ENCODE data around the gene NDE1. TPM values are rescaled to one million over a fixed set of nuclear protein-coding genes. Genes with fewer than 3 reads are reported as not detected.

Gene NDE1
- total RNA-seq, 1 donor from 2014 or later = 12.4 TPM

DNA sequence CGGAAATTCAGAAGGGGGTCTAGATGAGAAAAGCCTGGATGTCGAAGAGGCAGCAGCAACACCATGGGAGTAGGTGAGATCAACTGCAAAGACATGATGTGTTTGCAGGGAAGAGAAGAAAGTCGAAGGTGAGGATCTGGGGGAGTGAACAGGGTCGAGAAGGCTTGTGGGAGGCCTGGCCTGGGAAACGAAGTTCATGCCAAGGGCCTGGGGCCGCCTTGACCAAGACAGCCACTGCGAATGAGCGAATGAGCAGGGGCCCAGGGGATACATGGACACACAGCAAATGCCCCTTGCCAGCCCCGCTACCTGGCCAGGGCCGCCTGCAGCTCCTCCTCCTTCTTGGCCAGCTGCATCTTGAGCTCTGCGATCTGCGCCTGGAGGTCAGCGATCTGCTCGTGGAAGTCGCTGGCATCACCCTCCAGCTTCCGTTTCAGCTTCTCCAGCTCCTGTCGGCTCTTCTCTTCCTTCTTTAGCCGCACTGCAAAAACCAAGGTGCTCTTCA lies 87.1 kb downstream of the NDE1 start:
- no peak for DNase-seq
- no peak overlapping the region for H3K4me3 Mint-ChIP-seq (ENCODE audit: unreplicated experiment)
- no peak overlapping the region for H3K27ac Mint-ChIP-seq (ENCODE audit: unreplicated experiment)
- TF ChIP-seq, protein P1, sequence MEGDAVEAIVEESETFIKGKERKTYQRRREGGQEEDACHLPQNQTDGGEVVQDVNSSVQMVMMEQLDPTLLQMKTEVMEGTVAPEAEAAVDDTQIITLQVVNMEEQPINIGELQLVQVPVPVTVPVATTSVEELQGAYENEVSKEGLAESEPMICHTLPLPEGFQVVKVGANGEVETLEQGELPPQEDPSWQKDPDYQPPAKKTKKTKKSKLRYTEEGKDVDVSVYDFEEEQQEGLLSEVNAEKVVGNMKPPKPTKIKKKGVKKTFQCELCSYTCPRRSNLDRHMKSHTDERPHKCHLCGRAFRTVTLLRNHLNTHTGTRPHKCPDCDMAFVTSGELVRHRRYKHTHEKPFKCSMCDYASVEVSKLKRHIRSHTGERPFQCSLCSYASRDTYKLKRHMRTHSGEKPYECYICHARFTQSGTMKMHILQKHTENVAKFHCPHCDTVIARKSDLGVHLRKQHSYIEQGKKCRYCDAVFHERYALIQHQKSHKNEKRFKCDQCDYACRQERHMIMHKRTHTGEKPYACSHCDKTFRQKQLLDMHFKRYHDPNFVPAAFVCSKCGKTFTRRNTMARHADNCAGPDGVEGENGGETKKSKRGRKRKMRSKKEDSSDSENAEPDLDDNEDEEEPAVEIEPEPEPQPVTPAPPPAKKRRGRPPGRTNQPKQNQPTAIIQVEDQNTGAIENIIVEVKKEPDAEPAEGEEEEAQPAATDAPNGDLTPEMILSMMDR (IDR thresholded peaks at IDR 0.05; ENCODE audit: partially characterized antibody, unreplicated experiment) = no peak
- no peaks in the 10 kb centered on the region for H3K4me1 Mint-ChIP-seq (ENCODE audit: low read depth, unreplicated experiment)
- H3K27me3 Mint-ChIP-seq (ENCODE audit: unreplicated experiment) = no peaks in the 10 kb centered on the region
- H3K36me3 Mint-ChIP-seq (ENCODE audit: unreplicated experiment) = no peaks in the 10 kb centered on the region
- no peaks in the 10 kb centered on the region for H3K9me3 Mint-ChIP-seq (ENCODE audit: unreplicated experiment)

DNA sequence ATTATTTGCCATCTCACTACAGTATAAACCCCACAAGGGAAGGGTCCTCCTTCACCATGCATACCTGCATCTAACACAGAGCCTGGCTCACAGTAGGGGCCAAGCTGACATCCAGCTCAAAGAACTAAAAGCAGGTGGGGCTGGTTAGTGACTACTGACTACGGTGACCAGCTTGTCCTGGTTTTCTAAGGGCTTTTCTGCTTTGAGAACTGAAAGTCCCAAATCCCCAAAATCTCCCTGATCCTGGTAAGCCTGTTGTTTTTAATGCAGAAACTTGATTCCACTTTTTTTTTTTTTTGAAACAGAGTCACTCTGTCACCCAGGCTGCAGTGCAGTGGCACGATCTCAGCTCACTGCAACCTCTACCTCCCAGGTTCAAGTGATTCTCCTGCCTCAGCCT lies 89.4 kb downstream of the NDE1 start:
- Mint-ChIP-seq H3K4me3 (ENCODE audit: unreplicated experiment) (no peak overlapping the region), H3K36me3 (ENCODE audit: unreplicated experiment) (no peaks in the 10 kb centered on the region), H3K9me3 (ENCODE audit: unreplicated experiment) (no peaks in the 10 kb centered on the region), H3K4me1 (ENCODE audit: low read depth, unreplicated experiment) (no peaks in the 10 kb centered on the region), H3K27ac (ENCODE audit: unreplicated experiment) (no peak overlapping the region), H3K27me3 (ENCODE audit: unreplicated experiment) (no peaks in the 10 kb centered on the region)
- TF ChIP-seq, protein P1 (IDR thresholded peaks at IDR 0.05; ENCODE audit: partially characterized antibody, unreplicated experiment) = no peak
- DNase-seq = no peak

GRCh38 chr16:15739950-15740349 lies 89.9 kb downstream of the NDE1 start:
- DNase-seq = no peak
- no peaks in the 10 kb centered on the region for H3K4me1 Mint-ChIP-seq (ENCODE audit: low read depth, unreplicated experiment)
- no peaks in the 10 kb centered on the region for H3K36me3 Mint-ChIP-seq (ENCODE audit: unreplicated experiment)
- no peak overlapping the region for H3K27ac Mint-ChIP-seq (ENCODE audit: unreplicated experiment)
- no peaks in the 10 kb centered on the region for H3K9me3 Mint-ChIP-seq (ENCODE audit: unreplicated experiment)
- TF ChIP-seq, protein P1 (IDR thresholded peaks at IDR 0.05; ENCODE audit: partially characterized antibody, unreplicated experiment) = no peak
- no peaks in the 10 kb centered on the region for H3K27me3 Mint-ChIP-seq (ENCODE audit: unreplicated experiment)
- H3K4me3 Mint-ChIP-seq (ENCODE audit: unreplicated experiment) = no peak overlapping the region

GRCh38 chr16:15741207-15741871 lies 91.3 kb downstream of the NDE1 start:
- Mint-ChIP-seq H3K36me3 (ENCODE audit: unreplicated experiment) (no peaks in the 10 kb centered on the region), H3K27ac (ENCODE audit: unreplicated experiment) (no peak overlapping the region), H3K27me3 (ENCODE audit: unreplicated experiment) (no peaks in the 10 kb centered on the region), H3K4me1 (ENCODE audit: low read depth, unreplicated experiment) (no peaks in the 10 kb centered on the region), H3K9me3 (ENCODE audit: unreplicated experiment) (no peaks in the 10 kb centered on the region), H3K4me3 (ENCODE audit: unreplicated experiment) (no peak overlapping the region)
- TF ChIP-seq, protein P1 (IDR thresholded peaks at IDR 0.05; ENCODE audit: partially characterized antibody, unreplicated experiment) = no peak
- DNase-seq = no peak

- Mint-ChIP-seq H3K9me3 (ENCODE audit: unreplicated experiment) (peaks cover 2% of the 10 kb centered on the region), H3K27ac (ENCODE audit: unreplicated experiment) (no peak overlapping the region), H3K27me3 (ENCODE audit: unreplicated experiment) (no peaks in the 10 kb centered on the region), H3K4me1 (ENCODE audit: low read depth, unreplicated experiment) (no peaks in the 10 kb centered on the region), H3K36me3 (ENCODE audit: unreplicated experiment) (no peaks in the 10 kb centered on the region), H3K4me3 (ENCODE audit: unreplicated experiment) (no peak overlapping the region)
- TF ChIP-seq, protein P1 (IDR thresholded peaks at IDR 0.05; ENCODE audit: partially characterized antibody, unreplicated experiment) = no peak
- no peak for DNase-seq
Observed at GRCh38 chr16:15742716-15743115, 92.7 kb downstream of the NDE1 start.
